ENCODE data around the gene PPP2R5A.

Gene PPP2R5A

GRCh38 chr1:212267017-212267416 lies 18.2 kb upstream of the PPP2R5A start:
- no peak for DNase-seq
- Histone ChIP-seq H3K27me3 (replicated peaks; ENCODE audit: control insufficient read depth, insufficient read depth, low read length, poor library complexity, severe bottlenecking) (no peaks in the 10 kb centered on the region), H3K4me1 (ENCODE audit: control insufficient read depth, insufficient read depth, low read length, poor library complexity, severe bottlenecking) (no peaks in the 10 kb centered on the region), H3K4me3 (ENCODE audit: insufficient read depth, low read depth, low read length, poor library complexity, severe bottlenecking) (no peak overlapping the region), H3K9me3 (ENCODE audit: control insufficient read depth, low read length) (no peaks in the 10 kb centered on the region), H3K36me3 (ENCODE audit: control insufficient read depth, insufficient read depth, low read length) (no peaks in the 10 kb centered on the region), H3K27ac (ENCODE audit: insufficient read depth, low read length, poor library complexity, severe bottlenecking) (no peak overlapping the region)

- no peak overlapping the region for H3K27ac ChIP-seq (ENCODE audit: insufficient read depth, low read length, poor library complexity, severe bottlenecking)
- no peaks in the 10 kb centered on the region for H3K4me1 ChIP-seq (ENCODE audit: control insufficient read depth, insufficient read depth, low read length, poor library complexity, severe bottlenecking)
- H3K9me3 ChIP-seq (ENCODE audit: control insufficient read depth, low read length), result no peaks in the 10 kb centered on the region
- H3K4me3 ChIP-seq (ENCODE audit: insufficient read depth, low read depth, low read length, poor library complexity, severe bottlenecking), result no peak overlapping the region
- no peak for DNase-seq
- no peaks in the 10 kb centered on the region for H3K36me3 ChIP-seq (ENCODE audit: control insufficient read depth, insufficient read depth, low read length)
- H3K27me3 ChIP-seq (replicated peaks; ENCODE audit: control insufficient read depth, insufficient read depth, low read length, poor library complexity, severe bottlenecking), result no peaks in the 10 kb centered on the region
Observed at GRCh38 chr1:212267460-212267859, 17.8 kb upstream of the PPP2R5A start.

GRCh38 chr1:212269306-212269705 lies 15.9 kb upstream of the PPP2R5A start:
- no peak for DNase-seq
- Histone ChIP-seq H3K27ac (ENCODE audit: insufficient read depth, low read length, poor library complexity, severe bottlenecking) (no peak overlapping the region), H3K4me3 (ENCODE audit: insufficient read depth, low read depth, low read length, poor library complexity, severe bottlenecking) (no peak overlapping the region), H3K4me1 (ENCODE audit: control insufficient read depth, insufficient read depth, low read length, poor library complexity, severe bottlenecking) (no peaks in the 10 kb centered on the region), H3K36me3 (ENCODE audit: control insufficient read depth, insufficient read depth, low read length) (no peaks in the 10 kb centered on the region), H3K27me3 (replicated peaks; ENCODE audit: control insufficient read depth, insufficient read depth, low read length, poor library complexity, severe bottlenecking) (no peaks in the 10 kb centered on the region), H3K9me3 (ENCODE audit: control insufficient read depth, low read length) (no peaks in the 10 kb centered on the region)

- Histone ChIP-seq H3K4me1 (ENCODE audit: control insufficient read depth, insufficient read depth, low read length, poor library complexity, severe bottlenecking) (no peaks in the 10 kb centered on the region), H3K27me3 (replicated peaks; ENCODE audit: control insufficient read depth, insufficient read depth, low read length, poor library complexity, severe bottlenecking) (no peaks in the 10 kb centered on the region), H3K27ac (ENCODE audit: insufficient read depth, low read length, poor library complexity, severe bottlenecking) (no peak overlapping the region), H3K9me3 (ENCODE audit: control insufficient read depth, low read length) (no peaks in the 10 kb centered on the region), H3K4me3 (ENCODE audit: insufficient read depth, low read depth, low read length, poor library complexity, severe bottlenecking) (no peak overlapping the region), H3K36me3 (ENCODE audit: control insufficient read depth, insufficient read depth, low read length) (no peaks in the 10 kb centered on the region)
- no peak for DNase-seq
Observed at GRCh38 chr1:212270564-212270963, 14.6 kb upstream of the PPP2R5A start.

- no peaks in the 10 kb centered on the region for H3K4me1 ChIP-seq (ENCODE audit: control insufficient read depth, insufficient read depth, low read length, poor library complexity, severe bottlenecking)
- no peak overlapping the region for H3K27ac ChIP-seq (ENCODE audit: insufficient read depth, low read length, poor library complexity, severe bottlenecking)
- no peaks in the 10 kb centered on the region for H3K9me3 ChIP-seq (ENCODE audit: control insufficient read depth, low read length)
- H3K4me3 ChIP-seq (ENCODE audit: insufficient read depth, low read depth, low read length, poor library complexity, severe bottlenecking), result no peak overlapping the region
- no peak for DNase-seq
- H3K36me3 ChIP-seq (ENCODE audit: control insufficient read depth, insufficient read depth, low read length), result no peaks in the 10 kb centered on the region
- no peaks in the 10 kb centered on the region for H3K27me3 ChIP-seq (replicated peaks; ENCODE audit: control insufficient read depth, insufficient read depth, low read length, poor library complexity, severe bottlenecking)
Observed at GRCh38 chr1:212271234-212271633, 14.0 kb upstream of the PPP2R5A start.

- H3K27ac ChIP-seq (ENCODE audit: insufficient read depth, low read length, poor library complexity, severe bottlenecking), result no peak overlapping the region
- H3K36me3 ChIP-seq (ENCODE audit: control insufficient read depth, insufficient read depth, low read length), result no peaks in the 10 kb centered on the region
- no peaks in the 10 kb centered on the region for H3K9me3 ChIP-seq (ENCODE audit: control insufficient read depth, low read length)
- H3K27me3 ChIP-seq (replicated peaks; ENCODE audit: control insufficient read depth, insufficient read depth, low read length, poor library complexity, severe bottlenecking), result no peaks in the 10 kb centered on the region
- H3K4me3 ChIP-seq (ENCODE audit: insufficient read depth, low read depth, low read length, poor library complexity, severe bottlenecking), result no peak overlapping the region
- no peaks in the 10 kb centered on the region for H3K4me1 ChIP-seq (ENCODE audit: control insufficient read depth, insufficient read depth, low read length, poor library complexity, severe bottlenecking)
- no peak for DNase-seq
Observed at GRCh38 chr1:212271823-212272485, 13.3 kb upstream of the PPP2R5A start.

- Histone ChIP-seq H3K27ac (ENCODE audit: insufficient read depth, low read length, poor library complexity, severe bottlenecking) (no peak overlapping the region), H3K9me3 (ENCODE audit: control insufficient read depth, low read length) (no peaks in the 10 kb centered on the region), H3K4me3 (ENCODE audit: insufficient read depth, low read depth, low read length, poor library complexity, severe bottlenecking) (no peak overlapping the region), H3K4me1 (ENCODE audit: control insufficient read depth, insufficient read depth, low read length, poor library complexity, severe bottlenecking) (peaks cover 6% of the 10 kb centered on the region), H3K36me3 (ENCODE audit: control insufficient read depth, insufficient read depth, low read length) (no peaks in the 10 kb centered on the region), H3K27me3 (replicated peaks; ENCODE audit: control insufficient read depth, insufficient read depth, low read length, poor library complexity, severe bottlenecking) (no peaks in the 10 kb centered on the region)
- DNase-seq, result no peak
Observed at GRCh38 chr1:212281590-212281989, 3.6 kb upstream of the PPP2R5A start.

GRCh38 chr1:212283741-212284140 lies 1.5 kb upstream of the PPP2R5A start:
- Histone ChIP-seq H3K36me3 (ENCODE audit: control insufficient read depth, insufficient read depth, low read length) (no peaks in the 10 kb centered on the region), H3K9me3 (ENCODE audit: control insufficient read depth, low read length) (no peaks in the 10 kb centered on the region), H3K27me3 (replicated peaks; ENCODE audit: control insufficient read depth, insufficient read depth, low read length, poor library complexity, severe bottlenecking) (no peaks in the 10 kb centered on the region), H3K4me1 (ENCODE audit: control insufficient read depth, insufficient read depth, low read length, poor library complexity, severe bottlenecking) (peaks cover 9% of the 10 kb centered on the region), H3K27ac (ENCODE audit: insufficient read depth, low read length, poor library complexity, severe bottlenecking) (no peak overlapping the region), H3K4me3 (ENCODE audit: insufficient read depth, low read depth, low read length, poor library complexity, severe bottlenecking) (peak overlapping the region; percentile 68)
- DNase-seq, result no peak

- DNase-seq, result no peak
- no peaks in the 10 kb centered on the region for H3K9me3 ChIP-seq (ENCODE audit: control insufficient read depth, low read length)
- H3K27me3 ChIP-seq (replicated peaks; ENCODE audit: control insufficient read depth, insufficient read depth, low read length, poor library complexity, severe bottlenecking), result no peaks in the 10 kb centered on the region
- no peaks in the 10 kb centered on the region for H3K36me3 ChIP-seq (ENCODE audit: control insufficient read depth, insufficient read depth, low read length)
- H3K4me3 ChIP-seq (ENCODE audit: insufficient read depth, low read depth, low read length, poor library complexity, severe bottlenecking), result peak overlapping the region; percentile 68
- peak overlapping the region; percentile 77 for H3K27ac ChIP-seq (ENCODE audit: insufficient read depth, low read length, poor library complexity, severe bottlenecking)
- peaks cover 12% of the 10 kb centered on the region for H3K4me1 ChIP-seq (ENCODE audit: control insufficient read depth, insufficient read depth, low read length, poor library complexity, severe bottlenecking)
Observed at GRCh38 chr1:212284332-212284743, 872 bp upstream of the PPP2R5A start.

- Histone ChIP-seq H3K4me3 (ENCODE audit: insufficient read depth, low read depth, low read length, poor library complexity, severe bottlenecking) (peak overlapping the region; percentile 86), H3K27me3 (replicated peaks; ENCODE audit: control insufficient read depth, insufficient read depth, low read length, poor library complexity, severe bottlenecking) (no peaks in the 10 kb centered on the region), H3K36me3 (ENCODE audit: control insufficient read depth, insufficient read depth, low read length) (no peaks in the 10 kb centered on the region), H3K27ac (ENCODE audit: insufficient read depth, low read length, poor library complexity, severe bottlenecking) (peak overlapping the region; percentile 91), H3K4me1 (ENCODE audit: control insufficient read depth, insufficient read depth, low read length, poor library complexity, severe bottlenecking) (peaks cover 21% of the 10 kb centered on the region), H3K9me3 (ENCODE audit: control insufficient read depth, low read length) (no peaks in the 10 kb centered on the region)
- DNase-seq, result peak; percentile 52 to 63 (median 59)
Observed at GRCh38 chr1:212285685-212286555, 710 bp downstream of the PPP2R5A start.

Measured in effector memory CD4-positive, alpha-beta T cell (primary cell).